Activated T-cell treated with anti-CD3 and anti-CD28 coated beads for 1 hour (primary cell): ENCODE data around the gene MMAA.
"Not testable (repeated sequence)": the region's sequence is repeated elsewhere in the genome, so short reads cannot be mapped to it uniquely, and the experiment has no call there.

Source experiments
- DNase-seq: peaks from one replicate; pipeline ENCODE4 v3.0.0-alpha.2; 2020; ENCODE audit warnings: low read depth

The MMAA gene

DNA sequence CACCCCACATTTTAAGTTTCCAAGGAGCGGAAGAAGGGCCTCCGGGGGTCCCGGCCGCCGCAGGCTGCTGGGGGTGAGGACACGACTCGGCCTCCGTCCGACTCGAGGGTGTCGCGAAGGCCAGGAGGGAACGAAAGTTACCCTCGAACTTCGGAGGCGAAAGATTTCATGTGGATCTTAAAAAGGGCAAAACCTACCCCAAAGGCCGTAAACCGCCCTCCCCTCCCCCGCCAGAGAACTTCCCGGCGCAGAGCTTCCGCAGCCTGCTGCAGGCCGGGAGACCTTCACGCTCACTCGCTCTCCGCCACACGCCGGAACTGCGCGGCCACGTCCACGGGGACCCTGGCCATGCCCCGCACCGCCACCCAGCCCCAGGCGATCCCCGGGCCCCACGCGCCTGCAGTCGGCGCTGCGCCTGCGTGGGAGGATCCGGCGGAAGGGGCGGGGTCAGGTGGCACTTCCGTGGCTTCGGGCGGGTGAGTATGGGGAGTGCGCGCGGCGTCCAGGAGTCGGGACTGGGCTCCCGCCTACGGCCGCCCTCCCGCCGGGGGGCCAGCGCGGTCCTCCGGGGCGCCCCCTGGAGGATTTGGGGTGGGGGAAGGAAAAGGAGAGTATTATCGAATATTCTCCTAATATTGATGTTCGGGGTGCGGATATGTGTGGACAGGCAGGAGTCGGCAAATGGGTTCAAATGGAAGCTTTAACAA lies at the start of gene MMAA:
Gene MMAA (plus strand): TSS at position 454 of the 707 bp plus-strand sequence. CDS start 19,755 bp downstream, outside the sequence.
- peak; percentile 94 for DNase-seq

GRCh38 chr4:145574546-145574945 lies 44.6 kb upstream of the MMAA start:
- DNase-seq = not testable (repeated sequence)

DNA sequence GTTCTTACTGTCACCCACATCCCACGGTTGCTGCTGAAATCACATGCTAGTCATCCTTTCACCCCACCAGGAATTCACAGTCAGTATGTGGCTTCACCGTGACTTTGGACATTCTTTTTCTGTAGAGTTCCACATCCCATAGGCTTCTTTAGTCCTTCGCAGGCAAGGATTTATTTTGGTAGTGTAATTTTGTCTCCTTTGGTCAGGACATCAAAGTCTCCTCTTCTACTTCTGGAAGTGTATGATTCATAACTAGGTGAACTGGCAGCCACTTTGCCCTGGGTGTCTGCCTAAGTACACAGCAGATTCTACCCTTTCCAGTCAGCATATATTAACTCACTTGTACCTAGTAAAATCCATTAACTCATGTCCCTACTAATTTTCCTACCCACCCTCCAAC lies 38.3 kb upstream of the MMAA start:
- no peak for DNase-seq

DNA sequence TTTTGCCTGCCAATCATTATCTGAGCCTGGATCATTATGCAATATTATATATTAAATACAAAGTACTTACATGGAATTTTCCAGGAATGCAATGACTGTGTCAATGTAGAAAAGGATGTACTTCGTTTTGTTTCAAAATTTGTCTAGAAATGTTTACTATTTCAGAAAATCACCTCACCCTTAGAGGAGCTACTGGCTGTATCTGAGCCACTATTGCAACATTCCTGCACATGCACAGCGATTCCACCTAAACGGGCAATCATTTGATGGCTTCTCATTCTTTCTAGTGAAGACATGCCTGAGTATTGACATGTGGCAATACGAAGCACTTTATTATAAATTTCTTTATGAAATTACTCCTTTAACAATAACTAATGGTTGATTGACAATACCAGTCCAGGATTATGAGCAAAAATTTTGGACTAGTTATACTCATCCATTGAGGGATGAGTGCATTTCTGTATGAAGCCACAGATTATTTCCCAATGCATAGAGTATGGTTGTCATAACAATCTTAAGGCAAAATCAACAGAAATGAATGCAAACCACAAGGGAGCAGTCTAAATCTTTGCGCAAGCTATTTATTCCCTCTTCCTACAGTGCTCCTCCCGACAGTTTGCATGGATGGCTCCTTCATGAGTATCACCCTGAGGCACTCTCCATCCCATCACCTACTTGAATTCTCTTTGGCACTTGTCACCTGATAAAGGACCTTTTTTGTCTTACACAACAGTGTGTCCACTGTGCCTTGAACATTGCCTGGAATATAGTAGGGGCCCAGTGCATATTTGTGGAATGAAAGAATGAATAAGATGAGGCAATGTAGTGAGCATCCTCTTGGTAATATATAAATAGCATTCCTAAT lies 35.8 kb upstream of the MMAA start:
- DNase-seq = no peak

DNA sequence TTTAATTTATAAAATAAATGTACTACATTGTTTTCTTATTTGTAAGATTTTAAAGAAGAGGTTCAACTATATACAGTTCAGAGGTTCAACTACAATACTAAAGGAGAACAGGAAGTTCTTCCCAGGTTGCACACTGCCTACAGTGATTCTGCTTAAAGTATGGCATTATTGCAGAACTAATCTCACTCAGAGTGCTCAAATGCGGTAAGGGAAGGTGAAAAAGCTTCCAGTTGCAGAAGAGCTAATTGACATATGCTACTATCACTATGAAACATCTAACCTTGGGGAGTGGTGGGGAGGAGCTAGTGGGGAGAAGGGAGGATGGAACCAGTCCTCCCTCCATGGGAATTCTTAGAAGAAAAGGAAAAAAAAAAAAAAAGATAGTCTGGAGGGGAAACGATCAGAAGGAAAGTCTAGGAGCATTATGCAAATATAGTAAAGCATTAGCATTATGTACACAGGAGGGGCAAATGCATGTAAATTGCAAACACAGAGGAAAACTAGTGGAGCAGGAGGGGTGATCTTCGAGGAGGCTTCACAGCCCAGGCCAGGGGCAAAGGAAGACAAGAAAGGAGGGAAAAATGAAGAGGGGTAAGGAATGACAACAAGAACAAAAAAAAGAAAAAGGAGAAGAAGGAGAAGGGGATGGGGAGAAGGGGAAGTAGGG lies 32.0 kb upstream of the MMAA start:
- DNase-seq = no peak

GRCh38 chr4:145589381-145589780 lies 29.8 kb upstream of the MMAA start:
- not testable (repeated sequence) for DNase-seq

- DNase-seq = no peak
Measured at GRCh38 chr4:145589916-145590702, 29.1 kb upstream of the MMAA start.

DNA sequence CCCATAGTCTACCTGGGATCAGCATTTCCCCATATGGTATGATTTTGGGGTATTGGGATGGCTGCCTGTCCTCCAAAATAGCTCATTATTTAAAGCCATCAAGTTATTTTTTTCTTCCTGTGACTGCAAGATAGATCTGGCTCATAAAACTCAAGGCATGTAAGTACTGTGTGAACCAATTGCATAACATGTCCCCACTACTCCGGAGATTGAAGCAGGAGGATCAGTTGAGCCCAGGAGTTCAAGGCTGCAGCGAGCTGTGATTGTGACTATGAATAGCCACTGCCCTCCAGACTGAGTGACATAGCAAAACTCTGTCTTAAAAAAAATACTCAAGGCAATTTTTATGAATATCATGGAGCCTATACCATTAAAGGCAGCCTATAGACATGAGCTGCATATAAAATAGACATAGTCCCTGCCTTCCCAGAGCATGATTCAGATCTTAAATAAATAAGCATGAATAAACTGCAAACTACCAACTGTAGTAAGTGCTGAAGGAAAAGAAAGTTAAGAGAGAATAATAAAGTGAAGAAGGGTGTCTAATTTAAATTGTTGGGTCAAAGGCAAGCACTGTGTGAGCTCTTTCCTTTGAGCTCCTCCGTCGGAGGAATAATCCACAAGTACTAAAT lies 16.9 kb upstream of the MMAA start:
- DNase-seq = no peak

DNA sequence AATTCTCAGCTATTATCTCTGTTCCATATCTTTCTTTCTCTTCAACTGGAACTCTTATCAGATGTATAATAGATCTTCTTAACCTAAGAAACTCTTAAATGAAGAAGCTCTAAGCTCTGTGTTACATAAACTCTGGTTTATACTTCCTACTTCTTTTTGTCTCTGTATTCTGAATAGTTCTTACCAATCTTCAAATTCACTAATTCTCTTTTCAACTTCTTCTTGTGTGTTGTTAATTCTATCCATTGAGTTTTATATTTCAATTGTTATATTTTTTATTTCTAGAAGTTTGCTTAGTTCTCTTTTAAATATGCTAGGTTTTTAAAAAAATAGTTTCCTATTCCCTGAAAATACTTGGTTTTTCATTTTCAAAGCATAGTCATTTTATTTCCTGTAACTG lies 13.2 kb upstream of the MMAA start:
- no peak for DNase-seq

DNA sequence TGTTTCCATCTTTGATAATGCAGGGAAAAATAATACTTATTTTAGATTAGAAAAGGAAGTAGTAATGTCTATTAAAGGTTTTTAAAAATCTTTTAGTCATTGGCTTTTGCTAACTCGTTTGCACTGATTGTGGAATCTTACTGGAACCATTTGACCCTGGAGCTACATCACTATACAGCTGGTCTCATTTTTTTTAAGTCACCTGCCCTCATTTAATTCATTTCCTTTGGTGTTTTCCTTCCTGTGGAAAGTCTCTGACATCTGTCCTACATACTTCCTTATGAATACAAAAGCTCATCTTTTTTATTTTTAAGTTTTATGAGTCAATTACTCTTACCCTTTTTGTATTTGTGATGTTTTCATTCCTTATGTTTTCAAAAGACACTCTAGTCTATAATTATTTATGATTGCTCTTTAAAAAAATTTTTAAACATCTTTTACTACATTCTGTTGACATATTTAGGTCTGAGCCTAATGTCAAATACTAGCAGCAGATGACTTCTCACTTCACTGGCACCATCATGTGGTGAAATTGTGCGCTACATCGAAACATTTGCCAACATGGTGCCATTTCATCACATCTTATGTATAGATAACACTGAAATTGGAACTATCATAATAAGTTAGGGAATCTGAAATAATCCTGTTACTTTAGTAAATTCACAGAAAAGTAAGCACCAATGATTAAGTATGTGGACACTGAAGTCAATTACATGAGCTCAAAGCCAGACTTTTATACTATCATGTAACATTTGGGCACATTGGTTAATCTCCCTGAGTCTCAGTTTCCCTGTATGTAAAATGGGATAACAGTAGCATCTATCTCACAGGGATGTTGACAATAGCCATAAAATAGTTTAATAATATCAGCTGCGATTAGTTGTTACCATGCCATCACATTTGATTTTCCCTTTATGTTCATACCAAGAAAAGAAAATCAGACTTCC lies 9.4 kb upstream of the MMAA start:
- DNase-seq = peak; percentile 46

GRCh38 chr4:145613566-145614232 lies 5.5 kb upstream of the MMAA start:
- DNase-seq = no peak

GRCh38 chr4:145614233-145614610 lies 5.0 kb upstream of the MMAA start:
- DNase-seq = no peak

- peak; percentile 7 for DNase-seq
Measured at GRCh38 chr4:145618210-145618931, 814 bp upstream of the MMAA start.

DNA sequence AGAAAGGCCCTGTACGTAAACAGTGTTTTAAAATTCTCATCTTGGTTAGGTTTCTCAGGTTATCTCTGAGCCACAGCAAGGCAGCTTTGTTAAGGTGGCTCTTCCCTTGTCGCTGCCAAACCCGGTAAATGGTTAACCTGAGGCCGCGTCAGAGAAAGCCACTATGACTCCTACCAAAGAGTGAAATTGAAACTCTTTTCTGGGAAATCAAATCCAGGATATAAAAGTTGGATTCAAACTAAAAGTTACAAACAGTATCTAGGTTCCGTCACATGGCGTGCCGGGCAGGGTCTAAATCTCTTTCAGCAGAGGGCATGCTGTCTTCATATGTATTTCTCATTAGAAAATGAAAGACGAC lies 433 bp downstream of the MMAA start:
- peak; percentile 15 for DNase-seq

DNA sequence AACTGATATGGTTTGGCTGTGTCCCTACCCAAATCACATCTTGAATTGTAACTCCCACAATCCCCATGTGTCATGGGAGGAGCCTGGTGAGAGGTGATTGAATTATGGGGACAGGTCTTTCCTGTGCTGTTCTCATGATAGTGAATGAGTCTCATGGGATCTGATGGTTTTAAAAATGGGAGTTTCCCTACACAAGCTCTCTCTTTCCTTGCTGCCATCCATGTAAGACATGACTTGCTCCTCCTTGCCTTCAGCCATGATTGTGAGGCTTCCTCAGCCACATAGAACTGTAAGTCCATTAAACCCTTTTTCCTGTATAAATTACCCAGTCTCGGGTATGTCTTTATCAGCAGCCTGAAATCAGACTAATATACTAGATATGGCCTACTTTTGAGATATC lies 2.9 kb downstream of the MMAA start:
- not testable (repeated sequence) for DNase-seq

DNA sequence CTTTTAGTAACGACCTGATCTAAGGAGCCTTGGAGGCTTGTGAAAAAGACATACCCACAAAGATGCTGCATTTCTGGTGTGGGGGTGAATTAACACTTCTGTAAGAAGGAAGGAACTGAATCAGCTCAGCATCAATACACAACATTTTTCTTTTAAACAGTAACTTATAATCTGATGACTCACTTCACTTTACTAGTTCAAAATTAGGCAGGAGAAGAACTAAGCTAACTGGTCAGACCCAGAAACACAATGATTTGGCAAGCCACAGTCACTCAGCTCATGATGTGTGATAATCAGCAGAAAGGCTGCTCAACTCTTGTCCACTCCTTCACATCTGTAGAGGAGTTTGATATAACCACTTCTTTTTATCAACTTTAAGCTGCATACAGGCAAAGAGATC lies 4.6 kb downstream of the MMAA start:
- no peak for DNase-seq

GRCh38 chr4:145625677-145626622 lies 6.8 kb downstream of the MMAA start:
- no peak for DNase-seq

DNA sequence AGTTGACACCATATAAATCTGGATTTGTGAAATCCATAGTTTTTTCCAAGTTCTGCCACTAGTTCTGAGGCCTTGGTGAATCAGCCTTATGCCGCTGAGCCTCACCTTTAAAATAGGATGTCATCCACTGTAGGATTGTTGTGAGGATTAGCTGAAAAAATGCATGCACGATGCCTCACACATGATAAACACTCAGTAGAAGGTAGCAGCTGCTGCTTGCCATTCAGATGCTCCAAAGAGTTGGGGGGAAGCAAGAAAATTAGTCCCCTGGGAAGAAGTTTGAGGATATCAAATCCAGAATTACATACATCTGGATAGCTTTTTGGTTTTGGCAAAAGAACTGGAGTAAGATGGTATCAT lies 7.4 kb downstream of the MMAA start:
- DNase-seq = no peak
